ENCODE data around the gene AP1G2. TPM values are rescaled to one million over a fixed set of nuclear protein-coding genes. Genes with fewer than 3 reads are reported as not detected.

The AP1G2 gene
- total and polyA plus RNA-seq, 2 of the 13 experiments (the other 11 are each of a cell fraction or from before 2014, with no cell fraction given), result 96.9 to 611 TPM

DNA sequence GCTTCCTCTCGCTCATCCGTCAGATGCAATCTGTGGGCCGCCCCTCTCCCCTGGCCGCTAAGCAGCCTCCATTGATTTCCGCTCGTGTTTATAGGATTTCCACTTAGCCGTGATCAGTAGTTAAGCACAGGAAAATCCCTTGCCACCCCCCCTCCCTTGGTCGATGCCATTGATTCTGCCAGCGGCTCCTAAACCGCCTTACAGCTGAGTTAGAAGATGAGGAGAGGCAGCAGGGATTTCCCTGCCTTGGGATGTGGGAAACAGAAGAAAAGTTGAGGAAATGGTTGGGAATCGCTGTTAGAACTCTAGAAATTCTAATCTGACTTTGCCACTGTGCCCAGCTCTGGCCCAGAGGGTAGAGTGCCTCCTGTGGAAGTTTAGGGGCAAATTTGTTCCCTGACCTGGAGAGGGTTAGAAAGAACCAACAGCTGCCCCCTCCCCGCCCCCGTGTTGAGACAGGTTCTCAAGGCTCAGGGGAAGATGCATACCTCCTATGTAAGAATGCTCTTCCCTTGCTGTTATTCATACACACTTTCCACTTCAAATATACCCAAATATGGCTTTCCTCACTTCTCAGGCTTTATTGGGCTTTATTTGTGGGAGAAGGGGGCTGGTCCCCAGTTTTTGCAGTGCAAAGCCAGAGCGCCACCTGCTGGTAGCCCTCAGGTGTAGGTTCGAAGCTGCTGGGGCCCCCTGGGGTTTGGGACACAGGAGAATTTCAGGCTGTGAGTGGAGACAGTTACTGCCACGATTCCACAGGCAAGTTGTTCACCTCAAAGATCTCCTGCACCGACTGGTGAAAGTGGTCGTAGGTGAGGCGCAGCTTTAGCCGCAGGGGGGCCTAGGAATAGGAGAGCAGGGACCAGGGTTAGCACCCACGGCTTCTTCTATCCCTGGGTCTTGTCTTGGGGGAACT lies 8.3 kb downstream of the AP1G2 start (continued):
- TF ChIP-seq ZNF790 (CRISPR knock-in tag; IDR thresholded peaks at IDR 0.05; ENCODE audit: borderline replicate concordance), result 0 out of 2 replicates have a peak, but pooled peaks have one; percentile 50
- TF ChIP-seq, protein P1, sequence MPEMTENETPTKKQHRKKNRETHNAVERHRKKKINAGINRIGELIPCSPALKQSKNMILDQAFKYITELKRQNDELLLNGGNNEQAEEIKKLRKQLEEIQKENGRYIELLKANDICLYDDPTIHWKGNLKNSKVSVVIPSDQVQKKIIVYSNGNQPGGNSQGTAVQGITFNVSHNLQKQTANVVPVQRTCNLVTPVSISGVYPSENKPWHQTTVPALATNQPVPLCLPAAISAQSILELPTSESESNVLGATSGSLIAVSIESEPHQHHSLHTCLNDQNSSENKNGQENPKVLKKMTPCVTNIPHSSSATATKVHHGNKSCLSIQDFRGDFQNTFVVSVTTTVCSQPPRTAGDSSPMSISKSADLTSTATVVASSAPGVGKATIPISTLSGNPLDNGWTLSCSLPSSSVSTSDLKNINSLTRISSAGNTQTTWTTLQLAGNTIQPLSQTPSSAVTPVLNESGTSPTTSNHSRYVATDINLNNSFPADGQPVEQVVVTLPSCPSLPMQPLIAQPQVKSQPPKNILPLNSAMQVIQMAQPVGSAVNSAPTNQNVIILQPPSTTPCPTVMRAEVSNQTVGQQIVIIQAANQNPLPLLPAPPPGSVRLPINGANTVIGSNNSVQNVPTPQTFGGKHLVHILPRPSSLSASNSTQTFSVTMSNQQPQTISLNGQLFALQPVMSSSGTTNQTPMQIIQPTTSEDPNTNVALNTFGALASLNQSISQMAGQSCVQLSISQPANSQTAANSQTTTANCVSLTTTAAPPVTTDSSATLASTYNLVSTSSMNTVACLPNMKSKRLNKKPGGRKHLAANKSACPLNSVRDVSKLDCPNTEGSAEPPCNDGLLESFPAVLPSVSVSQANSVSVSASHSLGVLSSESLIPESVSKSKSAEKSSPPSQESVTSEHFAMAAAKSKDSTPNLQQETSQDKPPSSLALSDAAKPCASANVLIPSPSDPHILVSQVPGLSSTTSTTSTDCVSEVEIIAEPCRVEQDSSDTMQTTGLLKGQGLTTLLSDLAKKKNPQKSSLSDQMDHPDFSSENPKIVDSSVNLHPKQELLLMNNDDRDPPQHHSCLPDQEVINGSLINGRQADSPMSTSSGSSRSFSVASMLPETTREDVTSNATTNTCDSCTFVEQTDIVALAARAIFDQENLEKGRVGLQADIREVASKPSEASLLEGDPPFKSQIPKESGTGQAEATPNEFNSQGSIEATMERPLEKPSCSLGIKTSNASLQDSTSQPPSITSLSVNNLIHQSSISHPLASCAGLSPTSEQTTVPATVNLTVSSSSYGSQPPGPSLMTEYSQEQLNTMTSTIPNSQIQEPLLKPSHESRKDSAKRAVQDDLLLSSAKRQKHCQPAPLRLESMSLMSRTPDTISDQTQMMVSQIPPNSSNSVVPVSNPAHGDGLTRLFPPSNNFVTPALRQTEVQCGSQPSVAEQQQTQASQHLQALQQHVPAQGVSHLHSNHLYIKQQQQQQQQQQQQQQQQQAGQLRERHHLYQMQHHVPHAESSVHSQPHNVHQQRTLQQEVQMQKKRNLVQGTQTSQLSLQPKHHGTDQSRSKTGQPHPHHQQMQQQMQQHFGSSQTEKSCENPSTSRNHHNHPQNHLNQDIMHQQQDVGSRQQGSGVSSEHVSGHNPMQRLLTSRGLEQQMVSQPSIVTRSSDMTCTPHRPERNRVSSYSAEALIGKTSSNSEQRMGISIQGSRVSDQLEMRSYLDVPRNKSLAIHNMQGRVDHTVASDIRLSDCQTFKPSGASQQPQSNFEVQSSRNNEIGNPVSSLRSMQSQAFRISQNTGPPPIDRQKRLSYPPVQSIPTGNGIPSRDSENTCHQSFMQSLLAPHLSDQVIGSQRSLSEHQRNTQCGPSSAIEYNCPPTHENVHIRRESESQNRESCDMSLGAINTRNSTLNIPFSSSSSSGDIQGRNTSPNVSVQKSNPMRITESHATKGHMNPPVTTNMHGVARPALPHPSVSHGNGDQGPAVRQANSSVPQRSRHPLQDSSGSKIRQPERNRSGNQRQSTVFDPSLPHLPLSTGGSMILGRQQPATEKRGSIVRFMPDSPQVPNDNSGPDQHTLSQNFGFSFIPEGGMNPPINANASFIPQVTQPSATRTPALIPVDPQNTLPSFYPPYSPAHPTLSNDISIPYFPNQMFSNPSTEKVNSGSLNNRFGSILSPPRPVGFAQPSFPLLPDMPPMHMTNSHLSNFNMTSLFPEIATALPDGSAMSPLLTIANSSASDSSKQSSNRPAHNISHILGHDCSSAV (CRISPR knock-in tag; IDR thresholded peaks at IDR 0.05; ENCODE audit: borderline replicate concordance), result 0 out of 2 replicates have a peak, but pooled peaks have one; percentile 51
- TF ChIP-seq, protein P2, sequence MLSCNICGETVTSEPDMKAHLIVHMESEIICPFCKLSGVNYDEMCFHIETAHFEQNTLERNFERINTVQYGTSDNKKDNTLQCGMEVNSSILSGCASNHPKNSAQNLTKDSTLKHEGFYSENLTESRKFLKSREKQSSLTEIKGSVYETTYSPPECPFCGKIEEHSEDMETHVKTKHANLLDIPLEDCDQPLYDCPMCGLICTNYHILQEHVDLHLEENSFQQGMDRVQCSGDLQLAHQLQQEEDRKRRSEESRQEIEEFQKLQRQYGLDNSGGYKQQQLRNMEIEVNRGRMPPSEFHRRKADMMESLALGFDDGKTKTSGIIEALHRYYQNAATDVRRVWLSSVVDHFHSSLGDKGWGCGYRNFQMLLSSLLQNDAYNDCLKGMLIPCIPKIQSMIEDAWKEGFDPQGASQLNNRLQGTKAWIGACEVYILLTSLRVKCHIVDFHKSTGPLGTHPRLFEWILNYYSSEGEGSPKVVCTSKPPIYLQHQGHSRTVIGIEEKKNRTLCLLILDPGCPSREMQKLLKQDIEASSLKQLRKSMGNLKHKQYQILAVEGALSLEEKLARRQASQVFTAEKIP (CRISPR knock-in tag; IDR thresholded peaks at IDR 0.05; ENCODE audit: borderline replicate concordance), result no peak
- no peak for TF ChIP-seq ATF7-NPFF (CRISPR knock-in tag; IDR thresholded peaks at IDR 0.05; ENCODE audit: low read depth)
- peak; percentile 25; the same call in 1 of the 2 replicates for TF ChIP-seq NFKB2 (CRISPR knock-in tag; IDR thresholded peaks at IDR 0.05; ENCODE audit: borderline replicate concordance)
- no peak; the same call in 1 of the 2 replicates for TF ChIP-seq ZKSCAN8 (CRISPR knock-in tag; IDR thresholded peaks at IDR 0.05; ENCODE audit: borderline replicate concordance)
- peak; percentile 49; the same call in 1 of the 2 replicates for TF ChIP-seq KMT2A (CRISPR knock-in tag; IDR thresholded peaks at IDR 0.05)
- TF ChIP-seq ZNF230 (CRISPR knock-in tag; IDR thresholded peaks at IDR 0.05), result no peak
- TF ChIP-seq, protein P3, sequence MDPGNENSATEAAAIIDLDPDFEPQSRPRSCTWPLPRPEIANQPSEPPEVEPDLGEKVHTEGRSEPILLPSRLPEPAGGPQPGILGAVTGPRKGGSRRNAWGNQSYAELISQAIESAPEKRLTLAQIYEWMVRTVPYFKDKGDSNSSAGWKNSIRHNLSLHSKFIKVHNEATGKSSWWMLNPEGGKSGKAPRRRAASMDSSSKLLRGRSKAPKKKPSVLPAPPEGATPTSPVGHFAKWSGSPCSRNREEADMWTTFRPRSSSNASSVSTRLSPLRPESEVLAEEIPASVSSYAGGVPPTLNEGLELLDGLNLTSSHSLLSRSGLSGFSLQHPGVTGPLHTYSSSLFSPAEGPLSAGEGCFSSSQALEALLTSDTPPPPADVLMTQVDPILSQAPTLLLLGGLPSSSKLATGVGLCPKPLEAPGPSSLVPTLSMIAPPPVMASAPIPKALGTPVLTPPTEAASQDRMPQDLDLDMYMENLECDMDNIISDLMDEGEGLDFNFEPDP (CRISPR knock-in tag; conservative IDR thresholded peaks at IDR 0.05), result 0 out of 2 replicates have a peak, but pooled peaks have one; percentile 12
- TF ChIP-seq ZNF510 (CRISPR knock-in tag; IDR thresholded peaks at IDR 0.05; ENCODE audit: low read depth), result no peak
- no peak; the same call in 1 of the 2 replicates for TF ChIP-seq DR1 (CRISPR knock-in tag; IDR thresholded peaks at IDR 0.05)
- TF ChIP-seq ZSCAN22 (CRISPR knock-in tag; IDR thresholded peaks at IDR 0.05), result no peak
- 0 out of 2 replicates have a peak, but pooled peaks have one; percentile 71 for TF ChIP-seq ZNF747 (CRISPR knock-in tag; IDR thresholded peaks at IDR 0.05; ENCODE audit: borderline replicate concordance)
- TF ChIP-seq ZNF232 (CRISPR knock-in tag; IDR thresholded peaks at IDR 0.05; ENCODE audit: borderline replicate concordance), result peak; percentile 35; the same call in 1 of the 2 replicates
- peak; percentile 31; the same call in 1 of the 2 replicates for TF ChIP-seq ZNF709 (CRISPR knock-in tag; IDR thresholded peaks at IDR 0.05)
- peak; percentile 72 for TF ChIP-seq ZNF788 (CRISPR knock-in tag; IDR thresholded peaks at IDR 0.05; ENCODE audit: borderline replicate concordance)
- TF ChIP-seq BRCA1 (CRISPR knock-in tag; IDR thresholded peaks at IDR 0.05), result no peak
